ENCODE measurements around the gene FGR.
"Not testable (repeated sequence)": the region's sequence is repeated elsewhere in the genome, so short reads cannot be mapped to it uniquely, and the experiment has no call there.

Gene FGR

GRCh38 chr1:27643600-27644368 lies 8.8 kb upstream of the FGR start:
- TF ChIP-seq CTCF (conservative IDR thresholded peaks at IDR 0.05; ENCODE audit: low read depth, low read length): peak; percentile 89
- no peak for DNase-seq (ENCODE audit: low read depth)
- H3K4me3 ChIP-seq (ENCODE audit: low read length): no peak overlapping the region

GRCh38 chr1:27640514-27640913 lies 5.5 kb upstream of the FGR start:
- DNase-seq (ENCODE audit: low read depth); H3K4me3 ChIP-seq (ENCODE audit: low read length): not testable (repeated sequence)

- TF ChIP-seq CTCF (conservative IDR thresholded peaks at IDR 0.05; ENCODE audit: low read depth, low read length): no peak
- H3K4me3 ChIP-seq (ENCODE audit: low read length): no peak overlapping the region
- DNase-seq (ENCODE audit: low read depth): no peak
Measured at GRCh38 chr1:27638805-27639204, 3.8 kb upstream of the FGR start.

- no peak overlapping the region for H3K4me3 ChIP-seq (ENCODE audit: low read length)
- DNase-seq (ENCODE audit: low read depth): no peak
- TF ChIP-seq CTCF (conservative IDR thresholded peaks at IDR 0.05; ENCODE audit: low read depth, low read length): no peak
Measured at GRCh38 chr1:27638047-27638734, 3.2 kb upstream of the FGR start.

- DNase-seq (ENCODE audit: low read depth): no peak
- TF ChIP-seq CTCF (conservative IDR thresholded peaks at IDR 0.05; ENCODE audit: low read depth, low read length): no peak
- no peak overlapping the region for H3K4me3 ChIP-seq (ENCODE audit: low read length)
Measured at GRCh38 chr1:27635396-27636142, 584 bp upstream of the FGR start.

- TF ChIP-seq CTCF (conservative IDR thresholded peaks at IDR 0.05; ENCODE audit: low read depth, low read length): no peak
- H3K4me3 ChIP-seq (ENCODE audit: low read length): peak overlapping the region; percentile 26
- no peak for DNase-seq (ENCODE audit: low read depth)
Measured at GRCh38 chr1:27634177-27634984, 604 bp downstream of the FGR start.

All from retinal pigment epithelial cell (primary cell).